Measurements from ENCODE around the gene GOLGA5.

- no peak for TF ChIP-seq CTCF (IDR thresholded peaks at IDR 0.05; ENCODE audit: borderline replicate concordance, extremely low read depth, low read length, poor library complexity, severe bottlenecking)
- TF ChIP-seq EZH2 (IDR thresholded peaks at IDR 0.05; ENCODE audit: borderline replicate concordance, low read depth, low read length, severe bottlenecking) = no peak
Observed at GRCh38 chr14:92789457-92790089, 4.5 kb upstream of the GOLGA5 start.
